SK-N-SH (cell line): ENCODE data around the gene RMI1. TPM values are rescaled to one million over a fixed set of nuclear protein-coding genes. Genes with fewer than 3 reads are reported as not detected.

Experiments
- CTCF ChIA-PET: fragments of 300-600, 350-600 bp; formaldehyde crosslinking; extraction: SDS; loops from one replicate; lab custom pipeline; 2021; lab: Yijun Ruan, JAX
- POLR2A ChIA-PET: fragments of 350-600 bp; sonication (Branson Sonifier 250); formaldehyde crosslinking; extraction: SDS; loops from one replicate; lab custom pipeline; 2020; ENCODE audit warnings: antibody characterized with exemption, inconsistent platforms; lab: Yijun Ruan, JAX
- DNase-seq: peaks from one replicate; pipeline ENCODE4 v3.0.0; 2012
- H2AFZ ChIP-seq: fragments of 200-600 bp; sonication (generic); 2 replicates; pipeline ENCODE4 v1.8.1; 2016; ENCODE audit warnings: antibody characterized with exemption, mild to moderate bottlenecking, low read depth
- H3F3A ChIP-seq: fragments of 200-600 bp; sonication (generic); replicated peaks from 2 replicates; pipeline ENCODE3; 2016; ENCODE audit warnings: antibody characterized with exemption, mild to moderate bottlenecking; ENCODE audit not compliant: insufficient read depth
- H3K27ac ChIP-seq, 2 experiments: fragments of 200-500 bp in 1 of 2; fragments of 200-600 bp in 1 of 2; sonication (Bioruptor generic) in 1 of 2; sonication (generic), shearing (Covaris generic) in 1 of 2; 2 replicates each; pipeline versions ENCODE4 v1.5.1 to v1.6.1; 2014 to 2016; ENCODE audit warnings: low read depth in 2 of 2, inconsistent platforms in 1 of 2, low read length in 1 of 2, mild to moderate bottlenecking in 1 of 2, mixed read lengths in 1 of 2
- H3K27me3 ChIP-seq: fragments of 200-600 bp; sonication (generic), shearing (Covaris generic); 2 replicates; pipeline ENCODE4 v1.6.1; 2016; ENCODE audit warnings: mixed run types; ENCODE audit not compliant: insufficient read depth
- H3K36me3 ChIP-seq, 2 experiments: fragments of 200-500 bp in 1 of 2; fragments of 200-600 bp in 1 of 2; sonication (Bioruptor generic) in 1 of 2; sonication (generic) in 1 of 2; replicated peaks in 1 of 2; 2 replicates each; pipeline versions ENCODE3 to v1.5.1; 2014 to 2016; ENCODE audit warnings: low read length in 1 of 2, mild to moderate bottlenecking in 1 of 2; ENCODE audit not compliant: insufficient read depth in 2 of 2, control insufficient read depth in 1 of 2
- H3K4me1 ChIP-seq, 2 experiments: fragments of 200-500 bp in 1 of 2; fragments of 200-600 bp in 1 of 2; sonication (Bioruptor generic) in 1 of 2; sonication (generic), shearing (Covaris generic) in 1 of 2; 2 replicates each; pipeline versions ENCODE4 v1.5.1 to v1.6.1; 2014 to 2016; ENCODE audit warnings: low read depth in 1 of 2, low read length in 1 of 2, mixed run types in 1 of 2; ENCODE audit not compliant: insufficient read depth in 2 of 2, control insufficient read depth in 1 of 2
- H3K4me2 ChIP-seq: fragments of 200-600 bp; sonication (generic), shearing (Covaris generic); 2 replicates; pipeline ENCODE4 v1.6.1; 2017; ENCODE audit warnings: mixed run types
- H3K4me3 ChIP-seq, 2 experiments: fragments of 200-500 bp in 1 of 2; fragments of 200-600 bp in 1 of 2; sonication (Bioruptor generic) in 1 of 2; sonication (generic), shearing (Covaris generic) in 1 of 2; 2 replicates each; pipeline versions ENCODE4 v1.5.1 to v1.8.1; 2014 to 2016; ENCODE audit warnings: low read depth in 2 of 2, inconsistent platforms in 1 of 2, low read length in 1 of 2, mild to moderate bottlenecking in 1 of 2, mixed read lengths in 1 of 2, moderate library complexity in 1 of 2
- H3K79me2 ChIP-seq: fragments of 200-600 bp; sonication (generic); 2 replicates; pipeline ENCODE4 v1.8.1; 2017; ENCODE audit warnings: mild to moderate bottlenecking; ENCODE audit not compliant: insufficient read depth
- H3K9ac ChIP-seq: fragments of 200-600 bp; sonication (generic); 2 replicates; pipeline ENCODE4 v1.6.1; 2017; ENCODE audit warnings: mixed run types
- H3K9me2 ChIP-seq: fragments of 200-600 bp; sonication (generic); 2 replicates; pipeline ENCODE4 v1.6.1; 2017; ENCODE audit warnings: mixed run types
- H3K9me3 ChIP-seq: fragments of 200-600 bp; sonication (generic); 2 replicates; pipeline ENCODE4 v1.6.1; 2017; ENCODE audit warnings: mixed run types, mild to moderate bottlenecking, moderate library complexity
- H4K20me1 ChIP-seq: fragments of 200-600 bp; sonication (generic); 2 replicates; pipeline ENCODE4 v1.6.1; 2017; ENCODE audit warnings: mild to moderate bottlenecking, mixed run types; ENCODE audit not compliant: insufficient read depth
- CHD2 ChIP-seq: fragments of 150-350 bp; IDR thresholded peaks from 2 replicates; pipeline ENCODE4 v1.6.1; 2018; ENCODE audit warnings: low read length; ENCODE audit not compliant: partially characterized antibody
- ELF1 ChIP-seq: IDR thresholded peaks from 2 replicates; pipeline ENCODE4 v1.4.0; 2012
- FOSL2 ChIP-seq: IDR thresholded peaks from 2 replicates; pipeline ENCODE4 v1.4.0; 2012; ENCODE audit warnings: low read depth, mild to moderate bottlenecking, moderate library complexity, borderline replicate concordance
- FOXM1 ChIP-seq: IDR thresholded peaks from 2 replicates; pipeline ENCODE4 v1.4.0; 2012; ENCODE audit warnings: low read depth, mild to moderate bottlenecking
- GATA2 ChIP-seq: sonication (generic); formaldehyde crosslinking; IDR thresholded peaks from 2 replicates; pipeline ENCODE4 v1.5.0; 2020; ENCODE audit warnings: mild to moderate bottlenecking, missing genetic modification reagents
- MXI1 ChIP-seq: IDR thresholded peaks from 2 replicates; pipeline ENCODE4 v1.6.1; 2012; ENCODE audit warnings: mild to moderate bottlenecking, low read depth, low read length, improper control_type of control experiment
- NFIC ChIP-seq: IDR thresholded peaks from 2 replicates; pipeline ENCODE4 v1.4.0; 2012; ENCODE audit warnings: borderline replicate concordance
- POLR2AphosphoS5 ChIP-seq: IDR thresholded peaks from 2 replicates; pipeline ENCODE4 v1.6.1; 2012; ENCODE audit warnings: low read depth, low read length
- RCOR1 ChIP-seq: fragments of 150-350 bp; IDR thresholded peaks from 2 replicates; pipeline ENCODE4 v1.6.1; 2017; ENCODE audit warnings: antibody characterized with exemption, low read length
- RFX5 ChIP-seq: IDR thresholded peaks from 2 replicates; pipeline ENCODE4 v1.6.1; 2012; ENCODE audit warnings: mild to moderate bottlenecking, improper control_type of control experiment, low read length
- SIN3A ChIP-seq: IDR thresholded peaks from 2 replicates; pipeline ENCODE4 v1.6.1; 2012; ENCODE audit warnings: low read depth, mild to moderate bottlenecking, low read length, moderate library complexity, borderline replicate concordance
- SMC3 ChIP-seq: IDR thresholded peaks from 2 replicates; pipeline ENCODE4 v1.6.1; 2012; ENCODE audit warnings: low read depth, low read length, improper control_type of control experiment
- TAF1 ChIP-seq: IDR thresholded peaks from 2 replicates; pipeline ENCODE4 v1.6.1; 2012; ENCODE audit warnings: low read depth, mild to moderate bottlenecking, low read length, moderate library complexity, borderline replicate concordance
- TCF12 ChIP-seq: IDR thresholded peaks from 2 replicates; pipeline ENCODE4 v1.4.0; 2012
- YY1 ChIP-seq: IDR thresholded peaks from 2 replicates; pipeline ENCODE4 v1.4.0; 2012; ENCODE audit warnings: low read depth, mild to moderate bottlenecking
- WGBS: methylation state at CpG from one replicate; pipeline ENCODE4 v1.1.6; 2017; ENCODE audit warnings: low lambda C conversion rate; 5-methylcytosine and 5-hydroxymethylcytosine counted together
- polyA plus RNA-seq, 3 experiments: library from polyadenylated mRNA; depleted of rRNA; stranded (reverse); fragments of >200 nt; gene quantifications; 2 replicates each; pipeline ENCODE4 v1.2.3, GENCODE V29; 2012
- TF ChIP-seq, protein P1 (sequence below): IDR thresholded peaks from 2 replicates; pipeline ENCODE4 v1.4.0; 2012; ENCODE audit warnings: low read depth, borderline replicate concordance
- TF ChIP-seq, protein P2 (sequence below): fragments of 150-350 bp; IDR thresholded peaks from 2 replicates; pipeline ENCODE4 v1.6.1; 2017; ENCODE audit warnings: antibody characterized with exemption, low read length, low read depth, borderline replicate concordance
- TF ChIP-seq, protein P3 (sequence below): fragments of 200-600 bp; sonication (generic); IDR thresholded peaks from 2 replicates; pipeline ENCODE4 v1.6.1; 2017; ENCODE audit warnings: antibody characterized with exemption, mild to moderate bottlenecking, moderate library complexity
- TF ChIP-seq, protein P4 (sequence below): IDR thresholded peaks from 2 replicates; pipeline ENCODE4 v1.6.1; 2012; ENCODE audit warnings: mild to moderate bottlenecking, low read depth, low read length, moderate library complexity
- TF ChIP-seq, protein P5 (sequence below): IDR thresholded peaks from 2 replicates; pipeline ENCODE4 v1.4.0; 2012; ENCODE audit warnings: low read depth
- TF ChIP-seq, protein P6 (sequence below): IDR thresholded peaks from 2 replicates; pipeline ENCODE4; 2012

The RMI1 gene
- 0.96 and 1.0 TPM in 2 replicates for polyA plus RNA-seq (2012; rRNA removed)
- 2.5 and 2.9 TPM in 2 replicates for polyA plus RNA-seq (2012; cell fraction: cytosol; rRNA removed)
- 0.69 and 1.4 TPM in 2 replicates for polyA plus RNA-seq (2012; cell fraction: nucleus; rRNA removed)

DNA sequence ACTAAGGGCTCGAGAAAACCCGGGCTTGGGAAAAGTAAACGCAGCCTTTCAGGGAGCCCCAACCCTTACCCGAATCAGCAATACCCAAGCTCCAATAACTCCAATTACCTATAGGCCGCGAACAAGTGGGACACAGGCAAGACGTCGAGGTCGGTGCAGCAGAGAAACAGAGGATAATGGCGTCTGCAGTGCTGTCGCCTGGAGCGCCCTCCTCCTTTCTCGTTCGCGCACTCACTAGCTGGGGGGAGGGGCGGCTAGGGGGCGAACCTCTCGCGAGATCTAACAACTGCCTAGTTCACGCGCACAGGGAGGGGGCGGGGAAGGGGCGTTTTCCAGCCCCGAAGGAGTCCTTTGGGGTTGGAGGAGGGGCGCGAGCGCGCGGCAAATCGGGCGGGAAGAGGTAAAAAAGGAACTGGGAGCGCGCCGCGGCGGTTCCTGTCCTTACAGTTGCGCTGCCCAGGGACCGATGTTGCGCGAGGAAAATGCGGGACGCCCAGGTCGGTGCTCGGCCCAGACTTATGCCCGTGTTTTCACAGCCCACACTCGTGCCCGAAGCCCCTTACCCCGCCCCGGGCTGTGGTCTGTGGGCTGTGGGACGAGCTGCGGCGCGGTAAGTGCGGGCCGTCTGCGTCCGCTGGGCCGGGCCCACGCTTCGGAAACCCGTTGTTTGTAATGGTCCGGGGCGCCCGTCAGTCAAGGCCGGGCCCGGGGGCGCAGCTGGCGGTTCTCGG, at the start of gene RMI1:
Gene RMI1, plus strand, starts transcription at position 411 of the 731 bp plus-strand sequence. CDS start 20,182 bp downstream, outside the sequence.
- Histone ChIP-seq H4K20me1 (peaks cover 39% of the 10 kb centered on the region), H3K4me1 (peaks cover 6 to 13% of the 10 kb centered on the region in 2 experiments; a peak in 3 of 4 replicates), H3K27ac (peak within 1 kb of the TSS; percentile 95 to 99), H3K4me2 (peak within 1 kb of the TSS; percentile 90), H3K27me3 (no peaks in the 10 kb centered on the region), H3K4me3 (peak within 1 kb of the TSS; percentile 97 to 99), H3K9me3 (no peaks in the 10 kb centered on the region), H3K9ac (peak within 1 kb of the TSS; percentile 100), H3K9me2 (no peaks in the 10 kb centered on the region), H3F3A (no peaks in the 10 kb centered on the region), H2AFZ (peak within 1 kb of the TSS; percentile 79), H3K36me3 (peaks cover 32 to 34% of the 10 kb centered on the region in 2 experiments), H3K79me2 (peaks cover 95% of the 10 kb centered on the region)
- CTCF ChIA-PET: interaction anchor here (0.6 to 2.3 kb wide), 6 partner anchors 14 to 330 kb away, joined by 3 to 18 read pairs (median 3); no protein-coding TSS in a partner anchor
- POLR2A ChIA-PET: interaction anchor here (0.6 to 2.3 kb wide), 19 partner anchors 12 to 284 kb away, joined by 3 to 14 read pairs (median 4); partner anchors contain the start of gene KIF27
- peak; percentile 95 for DNase-seq
- 2% methylated on average over 18 of the region's 69 CpGs for WGBS
- TF ChIP-seq POLR2AphosphoS5 (peak; percentile 87), SIN3A (peak; percentile 71), RFX5 (no peak), FOXM1 (0 out of 2 replicates have a peak, but pooled peaks have one; percentile 22), FOSL2 (no peak), TAF1 (peak; percentile 93), MXI1 (peak; percentile 74; the same call in 1 of the 2 replicates), NFIC (no peak; the same call in 1 of the 2 replicates), CHD2 (peak; percentile 99), SMC3 (no peak), RCOR1 (0 out of 2 replicates have a peak, but pooled peaks have one; percentile 25), TCF12 (peak; percentile 31; the same call in 1 of the 2 replicates), ELF1 (no peak), GATA2 (CRISPR knock-in tag) (no peak), YY1 (peak; percentile 90)
- TF ChIP-seq, protein P1, sequence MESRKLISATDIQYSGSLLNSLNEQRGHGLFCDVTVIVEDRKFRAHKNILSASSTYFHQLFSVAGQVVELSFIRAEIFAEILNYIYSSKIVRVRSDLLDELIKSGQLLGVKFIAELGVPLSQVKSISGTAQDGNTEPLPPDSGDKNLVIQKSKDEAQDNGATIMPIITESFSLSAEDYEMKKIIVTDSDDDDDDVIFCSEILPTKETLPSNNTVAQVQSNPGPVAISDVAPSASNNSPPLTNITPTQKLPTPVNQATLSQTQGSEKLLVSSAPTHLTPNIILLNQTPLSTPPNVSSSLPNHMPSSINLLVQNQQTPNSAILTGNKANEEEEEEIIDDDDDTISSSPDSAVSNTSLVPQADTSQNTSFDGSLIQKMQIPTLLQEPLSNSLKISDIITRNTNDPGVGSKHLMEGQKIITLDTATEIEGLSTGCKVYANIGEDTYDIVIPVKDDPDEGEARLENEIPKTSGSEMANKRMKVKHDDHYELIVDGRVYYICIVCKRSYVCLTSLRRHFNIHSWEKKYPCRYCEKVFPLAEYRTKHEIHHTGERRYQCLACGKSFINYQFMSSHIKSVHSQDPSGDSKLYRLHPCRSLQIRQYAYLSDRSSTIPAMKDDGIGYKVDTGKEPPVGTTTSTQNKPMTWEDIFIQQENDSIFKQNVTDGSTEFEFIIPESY: peak; percentile 98
- TF ChIP-seq, protein P2, sequence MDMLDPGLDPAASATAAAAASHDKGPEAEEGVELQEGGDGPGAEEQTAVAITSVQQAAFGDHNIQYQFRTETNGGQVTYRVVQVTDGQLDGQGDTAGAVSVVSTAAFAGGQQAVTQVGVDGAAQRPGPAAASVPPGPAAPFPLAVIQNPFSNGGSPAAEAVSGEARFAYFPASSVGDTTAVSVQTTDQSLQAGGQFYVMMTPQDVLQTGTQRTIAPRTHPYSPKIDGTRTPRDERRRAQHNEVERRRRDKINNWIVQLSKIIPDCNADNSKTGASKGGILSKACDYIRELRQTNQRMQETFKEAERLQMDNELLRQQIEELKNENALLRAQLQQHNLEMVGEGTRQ: no peak
- TF ChIP-seq, protein P3, sequence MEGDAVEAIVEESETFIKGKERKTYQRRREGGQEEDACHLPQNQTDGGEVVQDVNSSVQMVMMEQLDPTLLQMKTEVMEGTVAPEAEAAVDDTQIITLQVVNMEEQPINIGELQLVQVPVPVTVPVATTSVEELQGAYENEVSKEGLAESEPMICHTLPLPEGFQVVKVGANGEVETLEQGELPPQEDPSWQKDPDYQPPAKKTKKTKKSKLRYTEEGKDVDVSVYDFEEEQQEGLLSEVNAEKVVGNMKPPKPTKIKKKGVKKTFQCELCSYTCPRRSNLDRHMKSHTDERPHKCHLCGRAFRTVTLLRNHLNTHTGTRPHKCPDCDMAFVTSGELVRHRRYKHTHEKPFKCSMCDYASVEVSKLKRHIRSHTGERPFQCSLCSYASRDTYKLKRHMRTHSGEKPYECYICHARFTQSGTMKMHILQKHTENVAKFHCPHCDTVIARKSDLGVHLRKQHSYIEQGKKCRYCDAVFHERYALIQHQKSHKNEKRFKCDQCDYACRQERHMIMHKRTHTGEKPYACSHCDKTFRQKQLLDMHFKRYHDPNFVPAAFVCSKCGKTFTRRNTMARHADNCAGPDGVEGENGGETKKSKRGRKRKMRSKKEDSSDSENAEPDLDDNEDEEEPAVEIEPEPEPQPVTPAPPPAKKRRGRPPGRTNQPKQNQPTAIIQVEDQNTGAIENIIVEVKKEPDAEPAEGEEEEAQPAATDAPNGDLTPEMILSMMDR: peak; percentile 30; the same call in 1 of the 2 replicates
- TF ChIP-seq, protein P4, sequence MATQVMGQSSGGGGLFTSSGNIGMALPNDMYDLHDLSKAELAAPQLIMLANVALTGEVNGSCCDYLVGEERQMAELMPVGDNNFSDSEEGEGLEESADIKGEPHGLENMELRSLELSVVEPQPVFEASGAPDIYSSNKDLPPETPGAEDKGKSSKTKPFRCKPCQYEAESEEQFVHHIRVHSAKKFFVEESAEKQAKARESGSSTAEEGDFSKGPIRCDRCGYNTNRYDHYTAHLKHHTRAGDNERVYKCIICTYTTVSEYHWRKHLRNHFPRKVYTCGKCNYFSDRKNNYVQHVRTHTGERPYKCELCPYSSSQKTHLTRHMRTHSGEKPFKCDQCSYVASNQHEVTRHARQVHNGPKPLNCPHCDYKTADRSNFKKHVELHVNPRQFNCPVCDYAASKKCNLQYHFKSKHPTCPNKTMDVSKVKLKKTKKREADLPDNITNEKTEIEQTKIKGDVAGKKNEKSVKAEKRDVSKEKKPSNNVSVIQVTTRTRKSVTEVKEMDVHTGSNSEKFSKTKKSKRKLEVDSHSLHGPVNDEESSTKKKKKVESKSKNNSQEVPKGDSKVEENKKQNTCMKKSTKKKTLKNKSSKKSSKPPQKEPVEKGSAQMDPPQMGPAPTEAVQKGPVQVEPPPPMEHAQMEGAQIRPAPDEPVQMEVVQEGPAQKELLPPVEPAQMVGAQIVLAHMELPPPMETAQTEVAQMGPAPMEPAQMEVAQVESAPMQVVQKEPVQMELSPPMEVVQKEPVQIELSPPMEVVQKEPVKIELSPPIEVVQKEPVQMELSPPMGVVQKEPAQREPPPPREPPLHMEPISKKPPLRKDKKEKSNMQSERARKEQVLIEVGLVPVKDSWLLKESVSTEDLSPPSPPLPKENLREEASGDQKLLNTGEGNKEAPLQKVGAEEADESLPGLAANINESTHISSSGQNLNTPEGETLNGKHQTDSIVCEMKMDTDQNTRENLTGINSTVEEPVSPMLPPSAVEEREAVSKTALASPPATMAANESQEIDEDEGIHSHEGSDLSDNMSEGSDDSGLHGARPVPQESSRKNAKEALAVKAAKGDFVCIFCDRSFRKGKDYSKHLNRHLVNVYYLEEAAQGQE: peak; percentile 66; the same call in 1 of the 2 replicates
- TF ChIP-seq, protein P5, sequence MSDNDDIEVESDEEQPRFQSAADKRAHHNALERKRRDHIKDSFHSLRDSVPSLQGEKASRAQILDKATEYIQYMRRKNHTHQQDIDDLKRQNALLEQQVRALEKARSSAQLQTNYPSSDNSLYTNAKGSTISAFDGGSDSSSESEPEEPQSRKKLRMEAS: peak; percentile 82
- TF ChIP-seq, protein P6, sequence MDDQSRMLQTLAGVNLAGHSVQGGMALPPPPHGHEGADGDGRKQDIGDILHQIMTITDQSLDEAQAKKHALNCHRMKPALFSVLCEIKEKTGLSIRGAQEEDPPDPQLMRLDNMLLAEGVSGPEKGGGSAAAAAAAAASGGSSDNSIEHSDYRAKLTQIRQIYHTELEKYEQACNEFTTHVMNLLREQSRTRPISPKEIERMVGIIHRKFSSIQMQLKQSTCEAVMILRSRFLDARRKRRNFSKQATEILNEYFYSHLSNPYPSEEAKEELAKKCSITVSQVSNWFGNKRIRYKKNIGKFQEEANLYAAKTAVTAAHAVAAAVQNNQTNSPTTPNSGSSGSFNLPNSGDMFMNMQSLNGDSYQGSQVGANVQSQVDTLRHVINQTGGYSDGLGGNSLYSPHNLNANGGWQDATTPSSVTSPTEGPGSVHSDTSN: no peak
